Neuronal stem cell (in vitro differentiated cells): ENCODE measurements around the gene PAFAH1B1.

Experiments
- DNase-seq: peaks from one replicate; pipeline ENCODE4 v3.0.0-alpha.2; 2013; ENCODE audit warnings: low spot score
- H2AFZ ChIP-seq: one replicate; pipeline ENCODE4 v1.6.1; 2013; ENCODE audit warnings: mild to moderate bottlenecking, low read length, inconsistent platforms
- H2AK5ac ChIP-seq: 2 replicates; pipeline ENCODE4 v1.6.1; 2013; ENCODE audit warnings: low read depth, mild to moderate bottlenecking, inconsistent platforms, low read length, moderate library complexity, mixed read lengths
- H2BK120ac ChIP-seq: 2 replicates; pipeline ENCODE4 v1.6.1; 2013; ENCODE audit warnings: low read depth, mild to moderate bottlenecking, inconsistent platforms, low read length, moderate library complexity, mixed read lengths
- H2BK12ac ChIP-seq: one replicate; pipeline ENCODE4 v1.6.1; 2013; ENCODE audit warnings: low read length, inconsistent platforms
- H2BK15ac ChIP-seq: 2 replicates; pipeline ENCODE4 v1.6.1; 2013; ENCODE audit warnings: mild to moderate bottlenecking, low read length, inconsistent platforms, mixed read lengths
- H2BK5ac ChIP-seq: one replicate; pipeline ENCODE4 v1.6.1; 2013; ENCODE audit warnings: inconsistent platforms, mild to moderate bottlenecking, low read length, moderate library complexity
- H3K14ac ChIP-seq: one replicate; pipeline ENCODE4 v1.6.1; 2013; ENCODE audit warnings: low read length, inconsistent platforms
- H3K18ac ChIP-seq: 2 replicates; pipeline ENCODE4 v1.6.1; 2013; ENCODE audit warnings: low read length, inconsistent platforms
- H3K23ac ChIP-seq: 2 replicates; pipeline ENCODE4 v1.6.1; 2013; ENCODE audit warnings: low read depth, mild to moderate bottlenecking, mixed read lengths, low read length, inconsistent platforms; ENCODE audit not compliant: poor library complexity
- H3K27ac ChIP-seq: replicated peaks from 3 replicates; pipeline ENCODE4 v1.5.1; 2013; ENCODE audit warnings: low read length, inconsistent platforms
- H3K27me3 ChIP-seq, 3 experiments: 2 replicates each; pipeline ENCODE4 v1.6.1; 2013; ENCODE audit warnings: low read length in 3 of 3, mild to moderate bottlenecking in 2 of 3, inconsistent platforms in 1 of 3, low read depth in 1 of 3, mixed read lengths in 1 of 3, moderate library complexity in 1 of 3; ENCODE audit not compliant: control insufficient read depth in 3 of 3, insufficient read depth in 3 of 3
- H3K36me3 ChIP-seq, 2 donors: replicated peaks in 1 of 2; 2 replicates each; pipeline ENCODE4 v1.6.1; 2013; ENCODE audit warnings: low read length in 2 of 2; ENCODE audit not compliant: control insufficient read depth in 2 of 2, insufficient read depth in 2 of 2
- H3K4ac ChIP-seq: 2 replicates; pipeline ENCODE4 v1.6.1; 2013; ENCODE audit warnings: inconsistent platforms, mild to moderate bottlenecking, low read length, moderate library complexity
- H3K4me1 ChIP-seq, 2 donors: 1 replicate in 1 of 2; 2 replicates in 1 of 2; pipeline ENCODE4 v1.6.1; 2013; ENCODE audit warnings: low read length in 2 of 2, low read depth in 1 of 2; ENCODE audit not compliant: control insufficient read depth in 2 of 2, insufficient read depth in 1 of 2
- H3K4me2 ChIP-seq: one replicate; pipeline ENCODE4 v1.6.1; 2013; ENCODE audit warnings: mild to moderate bottlenecking, low read length, inconsistent platforms; ENCODE audit not compliant: insufficient read depth, poor library complexity, severe bottlenecking
- H3K4me3 ChIP-seq, 2 donors: 2 replicates each; pipeline ENCODE4 v1.5.1; 2013; ENCODE audit warnings: low read length in 2 of 2, mild to moderate bottlenecking in 2 of 2, inconsistent platforms in 1 of 2, moderate library complexity in 1 of 2
- H3K79me1 ChIP-seq: one replicate; pipeline ENCODE4 v1.6.1; 2013; ENCODE audit warnings: low read depth, mild to moderate bottlenecking, inconsistent platforms, low read length, moderate library complexity
- H3K9ac ChIP-seq: one replicate; pipeline ENCODE4 v1.6.1; 2013; ENCODE audit warnings: mild to moderate bottlenecking, low read depth, low read length, inconsistent platforms; ENCODE audit not compliant: poor library complexity
- H3K9me3 ChIP-seq, 2 donors: replicated peaks in 1 of 2; 2 replicates each; pipeline versions ENCODE3 to v1.6.1; 2013; ENCODE audit warnings: low read length in 2 of 2, mild to moderate bottlenecking in 2 of 2, inconsistent platforms in 1 of 2, low read depth in 1 of 2, mixed read lengths in 1 of 2, moderate library complexity in 1 of 2; ENCODE audit not compliant: control insufficient read depth in 2 of 2, insufficient read depth in 1 of 2
- H4K8ac ChIP-seq: one replicate; pipeline ENCODE4 v1.6.1; 2013; ENCODE audit warnings: low read depth, mild to moderate bottlenecking, inconsistent platforms, low read length, moderate library complexity
- H4K91ac ChIP-seq: one replicate; pipeline ENCODE4 v1.6.1; 2013; ENCODE audit warnings: low read length, low read depth, mild to moderate bottlenecking, inconsistent platforms; ENCODE audit not compliant: poor library complexity
- WGBS, 2 donors: extraction: QIAGEN DNeasy Blood & Tissue Kit; methylation state at CpG; one replicate each; pipeline ENCODE4 v1.1.7; 2013; ENCODE audit warnings: missing lambda C conversion rate in 2 of 2, mixed read lengths in 1 of 2; ENCODE audit not compliant: insufficient read length in 2 of 2, insufficient replicate concordance in 1 of 2; ENCODE audit errors: extremely low coverage in 2 of 2; 5-methylcytosine and 5-hydroxymethylcytosine counted together

PAFAH1B1 gene

GRCh38 chr17:2712300-2713043 lies 119.0 kb downstream of the PAFAH1B1 start:
- H3K4me1 ChIP-seq, result peaks cover 10 to 16% of the 10 kb centered on the region in 2 donors
- H3K9me3 ChIP-seq, result no peaks in the 10 kb centered on the region
- peak overlapping the region; percentile 100 for H2AFZ ChIP-seq
- H3K4me3 ChIP-seq, result peak overlapping the region in 1 of 2 donors; percentile 73
- H3K79me1 ChIP-seq, result peaks cover 18% of the 10 kb centered on the region
- no peak overlapping the region for H2BK120ac ChIP-seq
- DNase-seq, result no peak
- no peak overlapping the region for H4K91ac ChIP-seq
- H2BK12ac ChIP-seq, result peak overlapping the region; percentile 7
- peak overlapping the region; percentile 72 for H2BK15ac ChIP-seq
- peak overlapping the region; percentile 25 for H2BK5ac ChIP-seq
- peak overlapping the region; percentile 20 for H3K23ac ChIP-seq
- H2AK5ac ChIP-seq, result peak overlapping the region; percentile 77
- no peak overlapping the region for H3K9ac ChIP-seq
- H3K27me3 ChIP-seq, result no peaks in the 10 kb centered on the region
- no peak overlapping the region for H4K8ac ChIP-seq
- H3K4me2 ChIP-seq, result peak overlapping the region; percentile 95
- no peak overlapping the region for H3K4ac ChIP-seq
- no peaks in the 10 kb centered on the region for H3K36me3 ChIP-seq
- peak overlapping the region; percentile 93 for H3K18ac ChIP-seq
- H3K27ac ChIP-seq, result no peak overlapping the region
- WGBS, 2 donors, result no CpG with 5 or more reads among the region's 36 CpGs
- no peak overlapping the region for H3K14ac ChIP-seq

GRCh38 chr17:2713881-2714280 lies 120.4 kb downstream of the PAFAH1B1 start:
- Histone ChIP-seq H3K9ac (no peak overlapping the region), H2BK5ac (no peak overlapping the region), H3K18ac (no peak overlapping the region), H3K27me3 (no peaks in the 10 kb centered on the region), H3K9me3 (no peaks in the 10 kb centered on the region), H2AK5ac (no peak overlapping the region), H2BK15ac (no peak overlapping the region), H4K91ac (no peak overlapping the region), H3K4me2 (no peak overlapping the region), H3K23ac (no peak overlapping the region), H4K8ac (no peak overlapping the region), H3K4me1 (peaks cover 10 to 16% of the 10 kb centered on the region in 2 donors), H3K27ac (no peak overlapping the region), H2BK120ac (no peak overlapping the region), H3K36me3 (no peaks in the 10 kb centered on the region), H3K14ac (no peak overlapping the region), H3K4ac (no peak overlapping the region), H3K79me1 (peaks cover 10% of the 10 kb centered on the region), H2AFZ (no peak overlapping the region), H3K4me3 (no peak overlapping the region), H2BK12ac (no peak overlapping the region)
- no peak for DNase-seq
- WGBS, 2 donors, result no CpG with 5 or more reads among the region's 9 CpGs

GRCh38 chr17:2716649-2717048 lies 123.2 kb downstream of the PAFAH1B1 start:
- Histone ChIP-seq H4K8ac (no peak overlapping the region), H3K23ac (no peak overlapping the region), H3K4ac (no peak overlapping the region), H2AK5ac (no peak overlapping the region), H3K9ac (no peak overlapping the region), H3K27ac (no peak overlapping the region), H3K36me3 (no peaks in the 10 kb centered on the region), H2BK120ac (no peak overlapping the region), H3K18ac (no peak overlapping the region), H3K9me3 (no peaks in the 10 kb centered on the region), H2BK12ac (no peak overlapping the region), H2AFZ (no peak overlapping the region), H2BK15ac (no peak overlapping the region), H3K4me1 (peaks cover 2 to 6% of the 10 kb centered on the region in 2 donors), H3K27me3 (peaks cover 0 to 14% (median 0%) of the 10 kb centered on the region in 3 experiments), H2BK5ac (no peak overlapping the region), H3K4me3 (no peak overlapping the region), H3K14ac (no peak overlapping the region), H4K91ac (no peak overlapping the region), H3K79me1 (no peaks in the 10 kb centered on the region), H3K4me2 (no peak overlapping the region)
- DNase-seq, result no peak
- no CpG with 5 or more reads among the region's 5 CpGs for WGBS, 2 donors

- Histone ChIP-seq H2AK5ac (no peak overlapping the region), H4K91ac (no peak overlapping the region), H2BK5ac (no peak overlapping the region), H4K8ac (no peak overlapping the region), H2BK12ac (no peak overlapping the region), H3K4me3 (no peak overlapping the region), H3K27ac (no peak overlapping the region), H3K9me3 (no peaks in the 10 kb centered on the region), H3K23ac (no peak overlapping the region), H3K18ac (no peak overlapping the region), H3K4ac (no peak overlapping the region), H3K4me2 (no peak overlapping the region), H3K79me1 (no peaks in the 10 kb centered on the region), H3K14ac (no peak overlapping the region), H3K27me3 (peaks cover 0 to 30% (median 6%) of the 10 kb centered on the region in 3 experiments), H2BK120ac (no peak overlapping the region), H3K9ac (no peak overlapping the region), H2AFZ (no peak overlapping the region), H2BK15ac (no peak overlapping the region), H3K36me3 (no peaks in the 10 kb centered on the region), H3K4me1 (no peaks in the 10 kb centered on the region)
- no CpG with 5 or more reads among the region's 13 CpGs for WGBS, 2 donors
- DNase-seq, result no peak
Measured at GRCh38 chr17:2718150-2718938, 124.9 kb downstream of the PAFAH1B1 start.
